Rectal smooth muscle tissue (tissue), 1 donor: ENCODE data around the gene PTTG1IP.
"Not testable (repeated sequence)": the region's sequence is repeated elsewhere in the genome, so short reads cannot be mapped to it uniquely, and the experiment has no call there.

Source experiments
- H3K27ac ChIP-seq: one replicate; pipeline ENCODE4 v1.7.0; 2013; ENCODE audit warnings: low read depth, low read length, inconsistent platforms
- H3K27me3 ChIP-seq: one replicate; pipeline ENCODE4 v1.7.0; 2013; ENCODE audit warnings: low read length; ENCODE audit not compliant: control insufficient read depth, insufficient read depth
- H3K36me3 ChIP-seq: one replicate; pipeline ENCODE4 v1.7.0; 2013; ENCODE audit warnings: low read length; ENCODE audit not compliant: control insufficient read depth, insufficient read depth
- H3K4me1 ChIP-seq: one replicate; pipeline ENCODE4 v1.7.0; 2013; ENCODE audit warnings: low read length; ENCODE audit not compliant: control insufficient read depth, insufficient read depth
- H3K4me3 ChIP-seq: one replicate; pipeline ENCODE4 v1.7.0; 2013; ENCODE audit warnings: low read length
- H3K9ac ChIP-seq: one replicate; pipeline ENCODE4 v1.7.0; 2013; ENCODE audit warnings: low read length

The PTTG1IP gene

DNA sequence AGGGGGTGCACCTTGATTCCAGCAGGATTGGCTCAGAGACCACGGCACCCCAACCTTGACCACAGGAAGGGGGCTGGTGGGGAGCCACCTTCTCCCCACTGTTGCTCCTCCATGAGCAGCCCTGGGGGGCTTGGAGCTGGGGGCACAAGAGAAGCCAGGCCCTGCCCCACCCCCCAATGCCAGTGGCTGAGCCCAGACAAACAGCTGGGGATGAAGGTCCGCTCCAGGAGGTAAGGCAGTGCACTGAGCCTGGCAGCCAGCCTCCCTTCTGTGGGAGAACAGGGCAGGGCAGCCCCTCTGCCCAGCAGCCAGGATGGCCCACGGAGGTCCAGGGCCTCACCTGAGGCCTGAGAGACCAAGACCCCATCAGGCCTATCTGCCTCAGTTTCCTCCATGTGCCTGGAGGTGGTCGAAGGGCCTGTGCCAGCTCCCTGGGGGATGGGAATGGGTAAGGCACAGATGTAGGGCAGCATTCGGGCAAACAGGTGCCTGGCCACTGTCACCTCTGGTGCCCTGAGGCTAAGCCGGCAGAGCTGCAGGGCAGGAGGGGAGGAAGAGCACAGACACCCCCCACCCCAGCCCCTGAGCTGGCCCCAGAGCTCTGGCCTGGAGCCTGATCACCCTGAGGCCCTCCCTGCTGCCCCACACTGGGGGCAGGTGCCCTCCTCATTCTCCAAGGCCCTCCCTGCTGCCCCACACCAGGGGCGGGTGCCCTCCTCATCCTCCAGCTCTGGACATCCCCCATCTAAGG is 40.1 kb upstream of the PTTG1IP start:
- Histone ChIP-seq H3K27ac (no peak overlapping the region), H3K9ac (no peak overlapping the region), H3K4me3 (no peak overlapping the region), H3K27me3 (no peaks in the 10 kb centered on the region), H3K4me1 (peaks cover 17% of the 10 kb centered on the region), H3K36me3 (no peaks in the 10 kb centered on the region)

- H3K27me3 ChIP-seq, H3K9ac ChIP-seq, H3K4me3 ChIP-seq, H3K36me3 ChIP-seq, H3K27ac ChIP-seq: not testable (repeated sequence)
- peaks cover 20% of the 10 kb centered on the region for H3K4me1 ChIP-seq
These were observed 39.3 kb upstream of the PTTG1IP start for GRCh38 chr21:44912506-44913412.

GRCh38 chr21:44912158-44912473 is 38.6 kb upstream of the PTTG1IP start:
- Histone ChIP-seq H3K4me1 (peaks cover 20% of the 10 kb centered on the region), H3K4me3 (peak overlapping the region; percentile 11), H3K27ac (no peak overlapping the region), H3K27me3 (no peaks in the 10 kb centered on the region), H3K9ac (peak overlapping the region; percentile 21), H3K36me3 (no peaks in the 10 kb centered on the region)

DNA sequence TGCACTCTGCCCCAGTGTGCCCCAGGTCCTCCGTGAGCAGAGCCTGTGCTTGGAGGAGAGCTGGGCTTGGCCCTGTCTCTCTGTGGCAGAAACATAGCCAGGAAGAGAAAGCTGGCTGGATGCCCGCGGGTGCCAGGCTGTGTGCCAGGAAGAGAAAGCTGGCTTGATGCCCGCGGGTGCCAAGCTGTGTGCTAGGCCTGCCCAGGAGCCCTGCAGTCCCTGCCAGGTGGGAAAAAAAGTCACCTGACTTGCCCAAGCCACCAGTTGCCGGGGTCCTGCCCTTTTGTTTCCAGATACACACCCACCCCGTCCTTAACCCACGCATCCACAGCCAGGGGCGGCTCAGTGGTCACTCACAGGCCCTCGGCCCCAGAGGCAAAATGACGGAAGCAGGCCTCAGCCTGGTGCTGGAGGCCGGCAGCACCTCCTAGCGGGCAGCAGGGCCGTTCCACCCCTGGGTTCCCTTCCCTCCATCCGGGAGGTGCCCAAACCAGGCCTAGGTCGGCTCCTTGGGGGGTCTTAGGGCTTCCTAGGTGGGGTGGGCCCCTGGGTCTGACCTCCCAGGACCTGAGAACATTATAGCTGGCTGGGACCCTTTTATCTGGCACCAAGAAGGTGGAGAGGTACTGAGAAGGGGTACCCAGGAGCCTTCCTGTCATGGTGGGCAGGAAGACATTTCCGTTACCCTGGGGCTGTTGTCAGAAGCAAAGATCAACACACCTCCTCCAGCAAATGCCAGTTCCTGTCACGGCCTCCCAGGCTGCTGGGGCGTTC is 38.1 kb upstream of the PTTG1IP start:
- H3K4me1 ChIP-seq, result peaks cover 20% of the 10 kb centered on the region
- H3K36me3 ChIP-seq, result no peaks in the 10 kb centered on the region
- H3K9ac ChIP-seq, result peak overlapping the region; percentile 42
- peak overlapping the region; percentile 33 for H3K4me3 ChIP-seq
- no peaks in the 10 kb centered on the region for H3K27me3 ChIP-seq
- H3K27ac ChIP-seq, result peak overlapping the region; percentile 42

GRCh38 chr21:44911068-44911383 is 37.5 kb upstream of the PTTG1IP start:
- peak overlapping the region; percentile 42 for H3K9ac ChIP-seq
- H3K36me3 ChIP-seq, result no peaks in the 10 kb centered on the region
- H3K4me1 ChIP-seq, result peaks cover 20% of the 10 kb centered on the region
- H3K4me3 ChIP-seq, result peak overlapping the region; percentile 33
- H3K27ac ChIP-seq, result peak overlapping the region; percentile 42
- H3K27me3 ChIP-seq, result no peaks in the 10 kb centered on the region

- Histone ChIP-seq H3K27ac (peak overlapping the region; percentile 42), H3K36me3 (no peaks in the 10 kb centered on the region), H3K4me3 (peak overlapping the region; percentile 33), H3K4me1 (peaks cover 20% of the 10 kb centered on the region), H3K27me3 (no peaks in the 10 kb centered on the region), H3K9ac (peak overlapping the region; percentile 42)
These were observed 37.0 kb upstream of the PTTG1IP start for GRCh38 chr21:44910229-44911067.

DNA sequence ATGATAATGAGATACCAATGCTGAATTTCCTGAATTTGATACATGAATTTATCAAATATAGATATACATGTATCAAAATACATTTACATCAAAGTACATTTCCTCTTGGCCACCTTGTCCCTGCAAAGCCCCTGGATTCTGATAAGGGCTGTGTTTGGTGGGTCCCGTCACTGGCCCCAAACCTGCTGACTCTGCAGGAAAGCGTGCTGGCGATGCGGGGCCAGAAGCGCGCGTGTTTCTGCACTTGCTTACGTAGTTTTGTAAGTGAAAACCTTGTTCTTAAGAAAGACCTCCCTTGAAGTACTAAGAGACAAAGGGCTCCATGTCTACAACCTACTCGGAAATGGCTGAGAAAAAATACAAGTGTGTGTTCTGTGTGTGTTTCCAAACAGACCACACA is 36.2 kb upstream of the PTTG1IP start:
- peaks cover 20% of the 10 kb centered on the region for H3K4me1 ChIP-seq
- no peak overlapping the region for H3K4me3 ChIP-seq
- H3K27me3 ChIP-seq, result no peaks in the 10 kb centered on the region
- no peaks in the 10 kb centered on the region for H3K36me3 ChIP-seq
- H3K9ac ChIP-seq, result no peak overlapping the region
- H3K27ac ChIP-seq, result no peak overlapping the region

- no peaks in the 10 kb centered on the region for H3K36me3 ChIP-seq
- peak overlapping the region; percentile 63 for H3K27ac ChIP-seq
- no peak overlapping the region for H3K9ac ChIP-seq
- peak overlapping the region; percentile 45 for H3K4me3 ChIP-seq
- peaks cover 20% of the 10 kb centered on the region for H3K4me1 ChIP-seq
- H3K27me3 ChIP-seq, result no peaks in the 10 kb centered on the region
These were observed 35.4 kb upstream of the PTTG1IP start for GRCh38 chr21:44908908-44909307.

DNA sequence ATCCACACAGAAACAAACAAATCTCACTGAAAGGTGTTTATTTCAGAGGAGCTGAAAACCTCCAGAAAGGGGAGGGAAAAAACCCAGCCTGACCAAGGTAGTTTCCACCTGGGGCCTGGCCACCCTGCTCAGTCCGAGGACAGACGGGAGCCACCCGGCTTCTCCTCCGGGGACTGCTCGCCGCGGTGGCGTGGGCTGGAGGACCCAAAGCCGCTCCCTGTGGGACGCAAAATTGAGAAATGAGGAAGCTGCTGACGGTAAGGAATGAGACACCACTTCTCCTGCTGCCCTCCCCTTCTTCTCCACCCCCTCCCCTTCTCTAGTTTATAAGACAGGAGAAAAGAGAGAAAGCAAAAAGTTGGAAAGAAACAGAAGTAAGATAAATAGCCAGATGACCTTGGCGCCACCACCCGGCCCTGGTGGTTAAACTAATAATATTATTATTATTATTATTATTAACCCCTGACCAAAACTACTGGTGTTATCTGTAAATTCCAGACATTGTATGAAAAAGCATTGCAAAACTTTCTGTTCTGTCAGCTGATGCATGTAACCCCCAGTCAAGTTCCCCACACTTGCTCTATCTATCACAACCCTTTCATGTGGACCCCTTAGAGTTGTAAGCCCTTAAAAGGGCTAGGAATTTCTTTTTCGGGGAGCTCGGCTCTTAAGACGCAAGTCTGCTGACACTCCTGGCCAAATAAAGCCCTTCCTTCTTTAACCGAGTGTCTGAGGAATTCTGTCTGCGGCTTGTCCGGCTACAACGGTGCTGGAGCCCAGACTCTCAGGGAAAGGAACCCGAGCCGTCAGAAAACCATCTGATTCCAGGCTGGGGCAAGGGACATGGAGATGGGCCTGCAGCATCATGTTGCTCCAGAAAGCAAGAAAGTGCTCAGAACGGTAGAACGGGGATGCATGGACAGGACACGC is 34.7 kb upstream of the PTTG1IP start:
- Histone ChIP-seq H3K9ac (peak overlapping the region; percentile 16), H3K4me3 (peak overlapping the region; percentile 45), H3K27me3 (no peaks in the 10 kb centered on the region), H3K27ac (peak overlapping the region; percentile 63), H3K4me1 (peaks cover 20% of the 10 kb centered on the region), H3K36me3 (no peaks in the 10 kb centered on the region)

GRCh38 chr21:44907225-44907965 is 33.9 kb upstream of the PTTG1IP start:
- peak overlapping the region; percentile 33 for H3K27ac ChIP-seq
- peaks cover 20% of the 10 kb centered on the region for H3K4me1 ChIP-seq
- peak overlapping the region; percentile 2 for H3K4me3 ChIP-seq
- H3K27me3 ChIP-seq, result no peaks in the 10 kb centered on the region
- no peaks in the 10 kb centered on the region for H3K36me3 ChIP-seq
- peak overlapping the region; percentile 16 for H3K9ac ChIP-seq
